Fibroblast of skin of left biceps (primary cell): ENCODE measurements around the gene RNF4.
"Not testable (repeated sequence)": the region's sequence is repeated elsewhere in the genome, so short reads cannot be mapped to it uniquely, and the experiment has no call there.

ENCODE experiments used
- DNase-seq, 2 experiments: peaks; one replicate each; pipeline ENCODE4 v3.0.0-alpha.2; 2013; ENCODE audit warnings: low read depth in 2 of 2

Gene RNF4

GRCh38 chr4:2486981-2487380 lies 18.1 kb downstream of the RNF4 start:
- DNase-seq, result no peak

GRCh38 chr4:2487632-2488031 lies 18.7 kb downstream of the RNF4 start:
- DNase-seq, result no peak

GRCh38 chr4:2489081-2489805 lies 20.3 kb downstream of the RNF4 start:
- DNase-seq, result no peak

- DNase-seq, result no peak
Observed at GRCh38 chr4:2489841-2490552, 21.1 kb downstream of the RNF4 start.

- DNase-seq, result no peak
Observed at GRCh38 chr4:2492970-2493369, 24.1 kb downstream of the RNF4 start.

GRCh38 chr4:2494992-2495391 lies 26.1 kb downstream of the RNF4 start:
- no peak for DNase-seq

GRCh38 chr4:2497324-2497723 lies 28.4 kb downstream of the RNF4 start:
- no peak for DNase-seq

- DNase-seq, result no peak
Observed at GRCh38 chr4:2497931-2498330, 29.0 kb downstream of the RNF4 start.

GRCh38 chr4:2500547-2500946 lies 31.6 kb downstream of the RNF4 start:
- no peak for DNase-seq

GRCh38 chr4:2501034-2501594 lies 32.2 kb downstream of the RNF4 start:
- no peak for DNase-seq

GRCh38 chr4:2503809-2504208 lies 34.9 kb downstream of the RNF4 start:
- no peak for DNase-seq

- no peak for DNase-seq
Observed at GRCh38 chr4:2507259-2507658, 38.4 kb downstream of the RNF4 start.

- DNase-seq, result no peak
Observed at GRCh38 chr4:2507855-2508254, 38.9 kb downstream of the RNF4 start.

- no peak for DNase-seq
Observed at GRCh38 chr4:2510351-2511259, 41.7 kb downstream of the RNF4 start.

GRCh38 chr4:2511645-2512131 lies 42.8 kb downstream of the RNF4 start:
- DNase-seq, result no peak

- DNase-seq, result no peak
Observed at GRCh38 chr4:2512396-2513135, 43.7 kb downstream of the RNF4 start.

- not testable (repeated sequence) for DNase-seq
Observed at GRCh38 chr4:2514193-2514592, 45.3 kb downstream of the RNF4 start.

- DNase-seq, result not testable (repeated sequence)
Observed at GRCh38 chr4:2514944-2515343, 46.0 kb downstream of the RNF4 start.

- no peak for DNase-seq
Observed at GRCh38 chr4:2515830-2516550, 47.1 kb downstream of the RNF4 start.

GRCh38 chr4:2516635-2517034 lies 47.7 kb downstream of the RNF4 start:
- DNase-seq, result no peak
